ENCODE data around the gene PLXNA3.

PLXNA3 gene

GRCh38 chrX:154458116-154458953 is at the start of gene PLXNA3:
PLXNA3 (plus strand) TSS chrX:154458281; CDS start chrX:154460184, 1,903 bp downstream.
- DNase-seq, result peak; percentile 59 to 77

- no peak for DNase-seq
Measured at GRCh38 chrX:154408659-154409221, 49.3 kb upstream of the PLXNA3 start.

GRCh38 chrX:154409222-154409871 is 48.7 kb upstream of the PLXNA3 start, which contains the start of gene DNASE1L1:
DNASE1L1 (minus strand) TSS chrX:154409254; CDS start chrX:154405568, 3,686 bp downstream.
- DNase-seq, result peak in 1 of 2 donors; percentile 81

- peak; percentile 59 to 60 for DNase-seq
Measured at GRCh38 chrX:154411981-154412340, 46.1 kb upstream of the PLXNA3 start.

GRCh38 chrX:154412468-154412867 is 45.6 kb upstream of the PLXNA3 start:
- peak; percentile 52 to 54 for DNase-seq

- DNase-seq, result no peak
Measured at GRCh38 chrX:154413142-154413541, 44.9 kb upstream of the PLXNA3 start.

GRCh38 chrX:154417157-154417556 is 40.9 kb upstream of the PLXNA3 start:
- no peak for DNase-seq

- no peak for DNase-seq
Measured at GRCh38 chrX:154419189-154419588, 38.9 kb upstream of the PLXNA3 start.

- DNase-seq, result no peak
Measured at GRCh38 chrX:154419688-154420401, 38.2 kb upstream of the PLXNA3 start.

- no peak for DNase-seq
Measured at GRCh38 chrX:154420402-154420756, 37.7 kb upstream of the PLXNA3 start.

GRCh38 chrX:154426916-154427770 is 30.9 kb upstream of the PLXNA3 start:
- no peak for DNase-seq

GRCh38 chrX:154428176-154429171 is 29.6 kb upstream of the PLXNA3 start, which contains the start of gene ATP6AP1:
ATP6AP1 (plus strand) TSS chrX:154428677; CDS start chrX:154428693, 16 bp downstream.
- peak; percentile 90 for DNase-seq

GRCh38 chrX:154429711-154430110 is 28.4 kb upstream of the PLXNA3 start:
- no peak for DNase-seq

GRCh38 chrX:154430479-154430878 is 27.6 kb upstream of the PLXNA3 start:
- no peak for DNase-seq

- DNase-seq, result peak in 1 of 2 donors; percentile 51
Measured at GRCh38 chrX:154430916-154431315, 27.2 kb upstream of the PLXNA3 start.

GRCh38 chrX:154431341-154431740 is 26.7 kb upstream of the PLXNA3 start:
- DNase-seq, result peak in 1 of 2 donors; percentile 37

- no peak for DNase-seq
Measured at GRCh38 chrX:154432210-154432609, 25.9 kb upstream of the PLXNA3 start.

GRCh38 chrX:154433605-154434004 is 24.5 kb upstream of the PLXNA3 start:
- no peak for DNase-seq

- DNase-seq, result no peak
Measured at GRCh38 chrX:154434394-154435168, 23.5 kb upstream of the PLXNA3 start.

GRCh38 chrX:154435171-154435733 is 22.8 kb upstream of the PLXNA3 start:
- no peak for DNase-seq
